ENCODE results near the gene TARBP2. TPM values are rescaled to one million over a fixed set of nuclear protein-coding genes. Genes with fewer than 3 reads are reported as not detected.
A peak's percentile ranks its signal among the peaks of the same experiment; 100 is the strongest.

TARBP2 gene
- total RNA-seq, 8 experiments from 2014 or later: 24.8 to 56.9 (median 44.5) TPM

- Histone ChIP-seq H3K4me1 (replicated peaks in 1 of 2) (peaks cover 0 to 3% of the 10 kb centered on the region in 2 donors), H3K27ac (no peak overlapping the region), H3K4me3 (no peak overlapping the region)
- in situ Hi-C loops (cut with MboI; ENCODE audit: low pct_unique_long_range_greater_than_20kb in 2 of 9, low sequenced_read_pairs in 9 of 9, unreplicated experiment in 9 of 9): no loop called here
- peak in 5 of 8 experiments; percentile 8 to 45 (median 18) for ATAC-seq (replicated peaks in 6 of 8)
- WGBS, 10 experiments: 69 to 100% (median 90%) methylated on average over 1 to 4 of the region's 11 CpGs; no CpG with 5 or more reads in 3 of the 10 experiments
Observed at GRCh38 chr12:53464685-53465418, 36.2 kb upstream of the TARBP2 start.

DNA sequence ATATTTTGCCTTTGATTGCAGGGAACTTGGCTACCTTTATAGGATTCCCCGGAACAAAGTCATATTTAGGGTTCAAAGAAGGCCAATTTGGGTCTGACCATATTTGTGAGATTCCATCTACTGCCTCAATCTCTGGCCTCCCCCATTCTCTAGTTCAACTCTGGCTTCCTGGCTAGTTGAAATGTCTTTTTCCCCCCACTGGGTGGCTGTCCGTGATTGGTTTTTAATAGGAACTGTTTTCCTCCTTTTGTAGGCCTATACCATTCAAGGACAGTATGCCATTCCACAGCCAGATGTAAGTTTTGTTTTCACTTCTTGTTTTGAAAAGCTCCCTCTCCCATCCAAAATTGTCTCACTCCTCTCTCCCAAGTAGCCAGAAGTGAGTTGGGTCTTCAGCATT, 35.4 kb upstream of the TARBP2 start:
- H3K4me3 ChIP-seq: no peak overlapping the region
- ATAC-seq (replicated peaks in 6 of 8): peak in 1 of 8 experiments; percentile 13
- peaks cover 0 to 3% of the 10 kb centered on the region in 2 donors for H3K4me1 ChIP-seq (replicated peaks in 1 of 2)
- H3K27ac ChIP-seq: no peak overlapping the region
- in situ Hi-C loops (cut with MboI; ENCODE audit: low pct_unique_long_range_greater_than_20kb in 2 of 9, low sequenced_read_pairs in 9 of 9, unreplicated experiment in 9 of 9): no loop called here
- 0 to 100% (median 70%) methylated on average over 1 to 2 of the region's 2 CpGs; no CpG with 5 or more reads in 3 of the 10 experiments for WGBS, 10 experiments

GRCh38 chr12:53466640-53467039, 34.4 kb upstream of the TARBP2 start:
- in situ Hi-C loops (cut with MboI; ENCODE audit: low pct_unique_long_range_greater_than_20kb in 2 of 9, low sequenced_read_pairs in 9 of 9, unreplicated experiment in 9 of 9): no loop called here
- peak in 2 of 8 experiments; percentile 32 to 56 for ATAC-seq (replicated peaks in 6 of 8)
- peaks cover 0 to 3% of the 10 kb centered on the region in 2 donors for H3K4me1 ChIP-seq (replicated peaks in 1 of 2)
- WGBS, 10 experiments: 66 to 100% (median 95%) methylated on average over 1 to 4 of the region's 4 CpGs; no CpG with 5 or more reads in 1 of the 10 experiments
- no peak overlapping the region for H3K27ac ChIP-seq
- H3K4me3 ChIP-seq: no peak overlapping the region

DNA sequence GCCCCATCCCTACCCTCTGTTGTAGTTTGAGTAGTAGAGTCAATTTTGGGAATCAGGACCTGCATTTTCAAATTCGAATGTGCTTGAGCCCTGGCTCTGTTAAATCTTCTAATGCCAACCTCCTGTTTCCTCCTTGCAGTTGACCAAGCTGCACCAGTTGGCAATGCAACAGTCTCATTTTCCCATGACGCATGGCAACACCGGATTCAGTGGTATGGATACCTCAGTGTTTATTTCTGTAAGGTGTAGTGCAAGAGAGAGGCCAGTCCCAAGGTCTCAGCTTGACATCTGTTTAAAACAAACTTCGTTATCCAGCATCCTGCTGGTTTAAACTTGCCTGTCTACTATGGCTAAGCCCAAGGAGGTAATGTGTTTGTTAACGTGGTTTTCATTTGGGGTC, 34.0 kb upstream of the TARBP2 start:
- Histone ChIP-seq H3K4me3 (no peak overlapping the region), H3K4me1 (replicated peaks in 1 of 2) (peaks cover 0 to 3% of the 10 kb centered on the region in 2 donors), H3K27ac (no peak overlapping the region)
- ATAC-seq (replicated peaks in 6 of 8): no peak
- in situ Hi-C loops (cut with MboI; ENCODE audit: low pct_unique_long_range_greater_than_20kb in 2 of 9, low sequenced_read_pairs in 9 of 9, unreplicated experiment in 9 of 9): no loop called here
- WGBS, 10 experiments: 33 to 100% (median 88%) methylated on average over 2 to 5 of the region's 5 CpGs; no CpG with 5 or more reads in 2 of the 10 experiments

DNA sequence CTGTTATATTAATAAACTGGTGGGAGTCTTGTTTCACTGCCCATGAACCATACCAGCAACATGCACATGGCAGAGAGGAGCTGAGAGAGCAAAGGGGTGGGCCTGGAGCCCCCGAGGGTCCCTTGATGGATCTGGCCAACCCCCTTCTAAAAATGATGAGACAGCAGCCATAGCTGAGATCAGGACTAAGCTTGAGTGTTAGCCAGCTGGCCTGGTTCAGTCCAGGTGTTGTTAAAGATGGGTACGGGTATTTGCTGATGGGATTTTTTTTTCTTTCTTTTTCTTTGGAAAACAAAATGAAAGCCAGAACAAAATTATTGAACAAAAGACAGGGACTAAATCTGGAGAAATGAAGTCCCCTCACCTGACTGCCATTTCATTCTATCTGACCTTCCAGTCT, 33.2 kb upstream of the TARBP2 start:
- in situ Hi-C loops (cut with MboI; ENCODE audit: low pct_unique_long_range_greater_than_20kb in 2 of 9, low sequenced_read_pairs in 9 of 9, unreplicated experiment in 9 of 9): no loop called here
- Histone ChIP-seq H3K4me1 (replicated peaks in 1 of 2) (peaks cover 0 to 3% of the 10 kb centered on the region in 2 donors), H3K4me3 (no peak overlapping the region), H3K27ac (no peak overlapping the region)
- no peak for ATAC-seq (replicated peaks in 6 of 8)
- 87 to 100% (median 100%) methylated on average over 1 to 2 of the region's 2 CpGs; no CpG with 5 or more reads in 3 of the 10 experiments for WGBS, 10 experiments

DNA sequence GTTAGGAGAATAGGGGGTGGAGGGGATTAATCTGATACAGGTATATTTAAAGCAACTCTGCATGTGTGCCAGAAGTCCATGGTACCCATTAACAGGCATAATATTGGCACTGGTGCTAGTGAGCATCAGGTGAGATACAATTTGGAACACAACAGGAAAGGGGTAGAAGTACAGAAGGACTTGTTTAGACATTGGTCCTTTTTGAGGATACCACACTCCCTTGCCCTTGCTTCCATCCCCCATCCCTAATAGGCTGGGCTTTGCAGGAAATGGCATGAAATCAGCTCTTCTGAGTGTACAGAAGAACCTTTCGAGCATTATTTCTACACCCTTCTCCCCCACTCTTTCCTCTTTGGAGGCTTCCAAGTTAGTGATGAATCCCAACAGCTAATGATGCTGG, 32.8 kb upstream of the TARBP2 start:
- WGBS, 10 experiments: 86 to 100% (median 100%) methylated on average over 1 of the region's 1 CpG; no CpG with 5 or more reads in 6 of the 10 experiments
- Histone ChIP-seq H3K4me1 (replicated peaks in 1 of 2) (no peaks in the 10 kb centered on the region), H3K4me3 (no peak overlapping the region), H3K27ac (no peak overlapping the region)
- no peak for ATAC-seq (replicated peaks in 6 of 8)
- in situ Hi-C loops (cut with MboI; ENCODE audit: low pct_unique_long_range_greater_than_20kb in 2 of 9, low sequenced_read_pairs in 9 of 9, unreplicated experiment in 9 of 9): no loop called here

DNA sequence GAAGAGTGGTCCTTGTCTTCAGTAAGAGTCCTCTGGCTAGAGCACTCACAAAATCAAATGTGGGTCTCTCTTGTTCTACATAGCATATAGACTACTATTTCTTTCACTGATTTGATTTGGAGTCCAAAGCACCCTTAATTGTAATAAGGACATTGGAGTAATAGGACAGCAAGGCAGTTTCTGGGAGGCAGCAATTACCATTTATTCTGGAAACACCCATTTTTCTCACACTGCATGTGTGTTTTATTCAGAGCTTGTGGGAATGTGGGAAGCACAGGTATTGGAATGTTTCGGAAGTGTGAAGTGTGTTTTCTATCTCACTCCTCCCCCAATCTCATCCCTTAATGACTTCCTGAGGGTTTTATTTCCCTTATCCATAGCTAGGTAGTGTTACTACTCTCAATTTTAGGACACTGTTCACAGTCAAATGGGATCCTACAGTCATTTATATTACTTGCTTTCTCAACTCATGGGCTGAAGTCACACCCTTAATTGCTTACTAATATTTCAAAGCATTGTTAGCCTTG, 29.0 kb upstream of the TARBP2 start:
- H3K4me1 ChIP-seq (replicated peaks in 1 of 2): no peaks in the 10 kb centered on the region
- peak in 3 of 8 experiments; percentile 52 to 74 (median 55) for ATAC-seq (replicated peaks in 6 of 8)
- in situ Hi-C loops (cut with MboI; ENCODE audit: low pct_unique_long_range_greater_than_20kb in 2 of 9, low sequenced_read_pairs in 9 of 9, unreplicated experiment in 9 of 9): no loop called here
- no peak overlapping the region for H3K4me3 ChIP-seq
- H3K27ac ChIP-seq: no peak overlapping the region
- WGBS, 10 experiments: 33 to 100% (median 88%) methylated on average over 1 of the region's 1 CpG; no CpG with 5 or more reads in 3 of the 10 experiments

DNA sequence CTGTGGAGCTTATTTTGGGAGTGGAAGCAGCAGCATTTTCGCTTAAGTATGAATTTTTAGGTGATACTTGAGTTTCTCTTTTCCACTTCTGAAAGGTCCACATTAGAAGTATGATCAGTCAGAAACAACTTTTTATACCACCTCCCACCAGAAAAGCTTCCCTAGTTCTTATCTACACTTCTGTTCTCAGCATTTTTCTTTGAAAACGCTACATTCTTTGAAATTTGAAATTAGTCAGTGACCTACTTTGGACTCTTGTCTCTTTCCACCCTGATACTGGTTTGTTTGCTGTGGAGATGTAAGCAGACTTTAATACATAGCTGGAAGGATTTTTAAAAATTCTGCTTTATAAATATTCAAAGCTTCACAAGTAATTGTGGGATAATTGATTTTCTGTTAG, 27.0 kb upstream of the TARBP2 start:
- no peak for ATAC-seq (replicated peaks in 6 of 8)
- Histone ChIP-seq H3K4me3 (no peak overlapping the region), H3K4me1 (replicated peaks in 1 of 2) (peaks cover 0 to 3% of the 10 kb centered on the region in 2 donors), H3K27ac (no peak overlapping the region)
- in situ Hi-C loops (cut with MboI; ENCODE audit: low pct_unique_long_range_greater_than_20kb in 2 of 9, low sequenced_read_pairs in 9 of 9, unreplicated experiment in 9 of 9): no loop called here
- WGBS, 10 experiments: 33 to 100% (median 86%) methylated on average over 1 to 2 of the region's 2 CpGs; no CpG with 5 or more reads in 2 of the 10 experiments

DNA sequence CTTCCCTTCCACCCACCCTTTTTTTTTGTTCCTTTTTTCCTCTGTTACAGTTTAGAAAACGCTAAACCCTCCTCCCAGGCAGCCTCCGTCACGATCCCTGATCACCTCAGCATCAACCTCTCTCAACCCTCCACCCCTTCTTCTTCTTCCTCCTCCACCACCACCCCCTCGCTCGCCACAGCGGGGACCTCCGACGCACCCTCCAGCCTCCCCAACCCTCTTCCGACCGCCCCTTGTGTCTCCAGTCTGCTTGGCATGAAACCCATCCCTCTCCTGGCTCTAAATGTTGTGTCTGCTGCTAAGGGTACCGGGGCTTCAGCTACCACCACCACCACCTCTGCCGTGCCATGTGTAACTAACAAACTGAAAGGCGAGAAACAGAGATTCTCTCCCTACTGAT, 26.3 kb upstream of the TARBP2 start:
- in situ Hi-C loops (cut with MboI; ENCODE audit: low pct_unique_long_range_greater_than_20kb in 2 of 9, low sequenced_read_pairs in 9 of 9, unreplicated experiment in 9 of 9): no loop called here
- Histone ChIP-seq H3K27ac (no peak overlapping the region), H3K4me3 (no peak overlapping the region), H3K4me1 (replicated peaks in 1 of 2) (peaks cover 0 to 3% of the 10 kb centered on the region in 2 donors)
- no peak for ATAC-seq (replicated peaks in 6 of 8)
- WGBS, 10 experiments: 43 to 100% (median 93%) methylated on average over 1 to 8 of the region's 13 CpGs; no CpG with 5 or more reads in 3 of the 10 experiments

- 53 to 100% (median 72%) methylated on average over 1 to 2 of the region's 2 CpGs; no CpG with 5 or more reads in 6 of the 10 experiments for WGBS, 10 experiments
- in situ Hi-C loops (cut with MboI; ENCODE audit: low pct_unique_long_range_greater_than_20kb in 2 of 9, low sequenced_read_pairs in 9 of 9, unreplicated experiment in 9 of 9): no loop called here
- Histone ChIP-seq H3K27ac (no peak overlapping the region), H3K4me1 (replicated peaks in 1 of 2) (peaks cover 0 to 3% of the 10 kb centered on the region in 2 donors), H3K4me3 (no peak overlapping the region)
- ATAC-seq (replicated peaks in 6 of 8): peak in 1 of 8 experiments; percentile 17
Observed at GRCh38 chr12:53476769-53477209, 24.3 kb upstream of the TARBP2 start.

DNA sequence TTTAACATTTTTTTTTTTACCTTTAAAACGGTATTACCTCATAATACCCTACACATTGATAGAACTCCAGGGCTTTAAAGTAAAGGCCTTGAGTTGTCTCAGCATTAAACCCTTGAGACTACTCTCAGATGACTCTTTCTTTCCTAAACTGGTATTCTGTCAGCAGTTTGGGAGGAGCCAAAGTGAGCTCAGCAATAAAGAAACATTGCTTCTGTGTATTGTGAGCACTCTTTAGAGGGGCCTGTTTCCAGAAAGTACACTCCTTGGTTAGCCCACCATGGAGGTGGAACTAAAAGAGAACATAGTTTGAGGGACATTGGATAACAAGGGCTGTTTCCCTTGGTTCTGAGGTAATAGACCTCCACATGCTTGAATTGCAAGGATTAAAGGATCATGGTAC, 22.2 kb upstream of the TARBP2 start:
- ATAC-seq (replicated peaks in 6 of 8): peak in 2 of 8 experiments; percentile 3 to 14
- Histone ChIP-seq H3K4me3 (no peak overlapping the region), H3K27ac (no peak overlapping the region), H3K4me1 (replicated peaks in 1 of 2) (peaks cover 0 to 3% of the 10 kb centered on the region in 2 donors)
- in situ Hi-C loops (cut with MboI; ENCODE audit: low pct_unique_long_range_greater_than_20kb in 2 of 9, low sequenced_read_pairs in 9 of 9, unreplicated experiment in 9 of 9): no loop called here
- 0 to 100% (median 100%) methylated on average over 1 of the region's 1 CpG; no CpG with 5 or more reads in 1 of the 10 experiments for WGBS, 10 experiments

GRCh38 chr12:53479331-53479730, 21.8 kb upstream of the TARBP2 start:
- no peak overlapping the region for H3K27ac ChIP-seq
- peak in 1 of 8 experiments; percentile 63 for ATAC-seq (replicated peaks in 6 of 8)
- 23 to 92% (median 81%) methylated on average over 2 to 5 of the region's 5 CpGs for WGBS, 10 experiments
- no peak overlapping the region for H3K4me3 ChIP-seq
- peaks cover 0 to 3% of the 10 kb centered on the region in 2 donors for H3K4me1 ChIP-seq (replicated peaks in 1 of 2)
- in situ Hi-C loops (cut with MboI; ENCODE audit: low pct_unique_long_range_greater_than_20kb in 2 of 9, low sequenced_read_pairs in 9 of 9, unreplicated experiment in 9 of 9): no loop called here
